GM12892 (cell line): ENCODE results near the gene HDGFL3.

Experiments
- POLR2A ChIP-seq: IDR thresholded peaks from 2 replicates; pipeline ENCODE4 v1.6.1; 2011; ENCODE audit warnings: low read depth, low read length, control low read depth
- POLR2AphosphoS5 ChIP-seq: IDR thresholded peaks from 2 replicates; pipeline ENCODE4 v1.6.1; 2011; ENCODE audit warnings: low read depth, low read length, control low read depth

DNA sequence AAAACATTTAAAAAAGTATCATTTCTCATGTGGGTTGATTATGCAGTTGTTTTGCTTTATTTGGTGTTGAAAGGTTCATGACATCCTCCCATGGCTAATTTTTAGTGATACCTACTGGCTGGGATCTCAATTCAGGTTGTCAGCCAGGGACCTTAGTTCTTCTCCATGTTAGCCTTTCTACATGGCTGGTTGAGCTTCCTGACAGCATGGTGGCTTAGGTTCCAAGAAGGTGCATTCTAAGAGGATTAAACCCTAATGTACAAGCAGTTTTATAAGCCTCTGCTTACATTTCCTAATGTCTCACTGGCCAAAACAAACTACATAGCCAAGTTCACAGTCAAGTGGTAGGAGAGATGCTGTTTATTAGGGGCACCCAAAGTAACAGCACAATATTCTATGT, 109.5 kb downstream of the HDGFL3 start:
- no peak for TF ChIP-seq POLR2AphosphoS5
- no peak for TF ChIP-seq POLR2A
